RWPE2 (cell line): Measurements from ENCODE around the gene MNS1.

ENCODE experiments used
- ATAC-seq: fragments of 200-7000 bp; cut with Tn5 transposase; 3 replicates; pipeline ENCODE4 v1.9.1; 2021; ENCODE audit warnings: low read depth
- DNase-seq: peaks from one replicate; pipeline ENCODE4 v3.0.0-alpha.2; 2020; ENCODE audit warnings: low spot score
- H3K27ac ChIP-seq: fragments of 450-650 bp; 2 replicates; pipeline ENCODE4 v1.5.1; 2017; ENCODE audit warnings: mild to moderate bottlenecking; ENCODE audit not compliant: poor library complexity, severe bottlenecking
- H3K27me3 ChIP-seq: fragments of 250-450 bp; sonication (Bioruptor Pico); 2 replicates; pipeline ENCODE4 v1.5.1; 2021; ENCODE audit warnings: mild to moderate bottlenecking, moderate library complexity; ENCODE audit not compliant: insufficient read depth, poor library complexity, severe bottlenecking
- H3K36me3 ChIP-seq: fragments of 250-450 bp; sonication (Bioruptor Pico); 2 replicates; pipeline ENCODE4 v1.5.1; 2020; ENCODE audit warnings: low read depth, mild to moderate bottlenecking, moderate library complexity
- H3K4me1 ChIP-seq: fragments of 250-450 bp; sonication (Bioruptor Pico); 2 replicates; pipeline ENCODE4 v1.5.1; 2021; ENCODE audit warnings: mild to moderate bottlenecking, moderate library complexity; ENCODE audit not compliant: insufficient read depth, poor library complexity, severe bottlenecking
- H3K4me3 ChIP-seq: fragments of 250-450 bp; sonication (Bioruptor Pico); 2 replicates; pipeline ENCODE4 v1.5.1; 2021; ENCODE audit warnings: mild to moderate bottlenecking, moderate library complexity; ENCODE audit not compliant: severe bottlenecking
- H3K9me3 ChIP-seq: fragments of 250-450 bp; sonication (Bioruptor Pico); 2 replicates; pipeline ENCODE4 v1.5.1; 2021; ENCODE audit warnings: mild to moderate bottlenecking, moderate library complexity; ENCODE audit not compliant: severe bottlenecking
- TF ChIP-seq, protein P1 (sequence below): fragments of 450-650 bp; IDR thresholded peaks from one replicate; pipeline ENCODE4 v1.5.1; 2017; ENCODE audit warnings: mild to moderate bottlenecking, moderate library complexity; ENCODE audit not compliant: poor library complexity, severe bottlenecking

MNS1 gene

DNA sequence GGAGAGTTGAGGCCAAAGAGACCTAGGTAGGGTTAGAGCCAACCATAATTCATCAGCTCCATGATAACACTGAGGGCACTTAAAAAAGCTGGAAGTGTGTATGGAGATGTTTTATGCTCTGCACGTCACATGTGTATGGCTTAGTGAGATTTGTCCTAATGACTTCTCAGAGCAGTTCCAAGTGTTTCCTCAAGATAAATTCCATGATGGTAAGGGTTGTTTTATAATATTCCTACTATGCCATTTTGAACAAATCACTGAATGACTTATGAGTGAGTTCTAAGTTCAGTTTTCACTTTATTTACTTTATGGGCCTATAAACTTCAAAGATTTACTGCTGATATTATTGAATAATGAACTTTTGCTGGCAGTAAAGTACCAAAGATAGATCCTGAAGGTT is 71.7 kb downstream of the MNS1 start:
- Histone ChIP-seq H3K27me3 (no peaks in the 10 kb centered on the region), H3K9me3 (no peaks in the 10 kb centered on the region), H3K4me1 (peaks cover 2% of the 10 kb centered on the region), H3K27ac (no peak overlapping the region), H3K4me3 (no peak overlapping the region), H3K36me3 (no peaks in the 10 kb centered on the region)
- no peak for ATAC-seq
- TF ChIP-seq, protein P1, sequence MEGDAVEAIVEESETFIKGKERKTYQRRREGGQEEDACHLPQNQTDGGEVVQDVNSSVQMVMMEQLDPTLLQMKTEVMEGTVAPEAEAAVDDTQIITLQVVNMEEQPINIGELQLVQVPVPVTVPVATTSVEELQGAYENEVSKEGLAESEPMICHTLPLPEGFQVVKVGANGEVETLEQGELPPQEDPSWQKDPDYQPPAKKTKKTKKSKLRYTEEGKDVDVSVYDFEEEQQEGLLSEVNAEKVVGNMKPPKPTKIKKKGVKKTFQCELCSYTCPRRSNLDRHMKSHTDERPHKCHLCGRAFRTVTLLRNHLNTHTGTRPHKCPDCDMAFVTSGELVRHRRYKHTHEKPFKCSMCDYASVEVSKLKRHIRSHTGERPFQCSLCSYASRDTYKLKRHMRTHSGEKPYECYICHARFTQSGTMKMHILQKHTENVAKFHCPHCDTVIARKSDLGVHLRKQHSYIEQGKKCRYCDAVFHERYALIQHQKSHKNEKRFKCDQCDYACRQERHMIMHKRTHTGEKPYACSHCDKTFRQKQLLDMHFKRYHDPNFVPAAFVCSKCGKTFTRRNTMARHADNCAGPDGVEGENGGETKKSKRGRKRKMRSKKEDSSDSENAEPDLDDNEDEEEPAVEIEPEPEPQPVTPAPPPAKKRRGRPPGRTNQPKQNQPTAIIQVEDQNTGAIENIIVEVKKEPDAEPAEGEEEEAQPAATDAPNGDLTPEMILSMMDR, result no peak
- no peak for DNase-seq

DNA sequence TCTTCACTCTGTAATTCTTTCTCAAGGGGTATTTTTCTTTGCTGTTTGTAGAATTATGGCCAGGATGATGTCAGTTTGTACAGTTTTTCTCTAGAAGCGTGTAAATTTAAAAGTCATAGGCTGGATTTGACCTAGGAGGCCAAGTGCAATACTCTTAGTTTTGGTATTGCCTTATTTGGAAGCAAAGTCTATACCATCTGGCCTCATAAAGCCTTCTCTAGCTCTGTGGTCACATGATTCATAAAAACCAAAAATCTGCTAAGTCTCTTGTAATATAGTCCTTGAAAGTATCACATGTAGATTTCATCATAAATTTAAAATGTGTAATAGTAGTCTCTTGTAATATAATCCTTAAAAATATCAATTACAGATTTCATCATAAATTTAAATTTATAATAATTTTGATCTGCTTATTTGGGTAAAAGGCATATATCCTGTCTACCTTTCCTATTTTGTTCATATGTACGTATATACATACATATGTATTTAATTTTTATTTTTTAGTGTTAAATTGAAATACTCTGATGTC is 74.1 kb downstream of the MNS1 start:
- Histone ChIP-seq H3K9me3 (no peaks in the 10 kb centered on the region), H3K4me3 (no peak overlapping the region), H3K36me3 (no peaks in the 10 kb centered on the region), H3K27ac (no peak overlapping the region), H3K4me1 (peaks cover 2% of the 10 kb centered on the region), H3K27me3 (no peaks in the 10 kb centered on the region)
- peak; percentile 33; the same call in 1 of the 3 replicates for ATAC-seq
- TF ChIP-seq, protein P1, result no peak
- DNase-seq, result no peak

DNA sequence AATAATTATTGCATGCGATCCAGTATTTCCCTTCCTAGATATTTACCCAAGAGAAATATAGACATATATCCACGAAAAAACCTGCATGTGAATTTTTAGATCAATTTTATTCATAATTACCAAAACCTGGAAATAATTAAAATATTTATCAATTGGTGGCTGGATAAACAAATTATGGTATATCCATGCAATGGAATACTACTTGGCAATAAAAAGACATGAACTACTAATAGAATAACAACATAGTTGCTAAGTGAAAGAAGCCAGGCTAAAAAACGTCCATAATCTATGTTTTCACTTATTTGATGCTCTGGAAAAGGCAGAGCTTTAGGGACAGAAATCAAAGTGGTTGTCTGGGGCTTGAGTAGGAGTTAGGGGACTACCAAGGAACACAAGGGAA is 79.0 kb downstream of the MNS1 start:
- ATAC-seq (no peak), DNase-seq (no peak)
- Histone ChIP-seq H3K4me3 (no peak overlapping the region), H3K4me1 (no peaks in the 10 kb centered on the region), H3K36me3 (no peaks in the 10 kb centered on the region), H3K9me3 (peaks cover under 1% of the 10 kb centered on the region), H3K27me3 (no peaks in the 10 kb centered on the region), H3K27ac (no peak overlapping the region)
- TF ChIP-seq, protein P1, result no peak

DNA sequence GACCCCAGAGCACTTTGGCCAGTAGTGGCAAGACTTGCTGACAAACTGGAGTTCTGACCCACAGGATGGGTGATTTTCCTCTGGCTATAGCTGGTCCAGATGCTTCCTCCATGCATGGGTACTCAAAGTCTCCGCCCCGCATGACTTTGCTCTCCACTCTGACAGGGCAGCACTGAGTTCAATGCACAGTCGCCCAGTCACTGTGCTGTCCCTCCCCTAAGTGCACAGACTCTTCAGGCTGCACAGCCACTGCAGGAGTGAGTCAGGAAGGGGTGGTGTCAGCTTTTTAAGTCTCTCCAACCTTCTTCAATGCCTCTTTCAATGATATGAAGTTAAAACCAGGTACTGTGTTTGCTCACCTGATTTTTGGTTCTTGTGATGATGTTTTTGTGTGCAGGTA is 81.9 kb downstream of the MNS1 start:
- Histone ChIP-seq H3K27ac (no peak overlapping the region), H3K4me3 (no peak overlapping the region), H3K4me1 (no peaks in the 10 kb centered on the region), H3K9me3 (peaks cover 3% of the 10 kb centered on the region), H3K36me3 (no peaks in the 10 kb centered on the region), H3K27me3 (no peaks in the 10 kb centered on the region)
- TF ChIP-seq, protein P1, result no peak
- peak; percentile 49; the same call in 1 of the 3 replicates for ATAC-seq
- DNase-seq, result no peak
